Anterior cingulate cortex (tissue), 58 donors: ENCODE measurements around the gene AP3S1.
"Not testable (repeated sequence)": the region's sequence is repeated elsewhere in the genome, so short reads cannot be mapped to it uniquely, and the experiment has no call there.

Experiments
- DNase-seq, 58 donors: peaks; one replicate each; lab custom pipeline; 2025; lab: John Stamatoyannopoulos, UW

The AP3S1 gene

GRCh38 chr5:115858396-115858795 lies 16.7 kb downstream of the AP3S1 start:
- DNase-seq, result no peak

GRCh38 chr5:115859378-115859777 lies 17.6 kb downstream of the AP3S1 start:
- DNase-seq, result no peak

- no peak for DNase-seq
These were observed 27.6 kb downstream of the AP3S1 start for GRCh38 chr5:115869256-115869795.

- no peak for DNase-seq
These were observed 30.7 kb downstream of the AP3S1 start for GRCh38 chr5:115872447-115872846.

GRCh38 chr5:115873392-115873791 lies 31.7 kb downstream of the AP3S1 start:
- DNase-seq, result no peak

- DNase-seq, result no peak
These were observed 33.7 kb downstream of the AP3S1 start for GRCh38 chr5:115875447-115875846.

- DNase-seq, result not testable (repeated sequence)
These were observed 35.6 kb downstream of the AP3S1 start for GRCh38 chr5:115877342-115877741.

- DNase-seq, result not testable (repeated sequence)
These were observed 40.7 kb downstream of the AP3S1 start for GRCh38 chr5:115882434-115882833.

GRCh38 chr5:115884704-115885103 lies 43.0 kb downstream of the AP3S1 start:
- DNase-seq, result no peak

GRCh38 chr5:115885208-115885607 lies 43.5 kb downstream of the AP3S1 start:
- DNase-seq, result not testable (repeated sequence)

GRCh38 chr5:115888027-115888426 lies 46.3 kb downstream of the AP3S1 start:
- no peak for DNase-seq

- no peak for DNase-seq
These were observed 50.3 kb downstream of the AP3S1 start for GRCh38 chr5:115892021-115892420.

- DNase-seq, result no peak
These were observed 52.6 kb downstream of the AP3S1 start for GRCh38 chr5:115894342-115894741.

GRCh38 chr5:115895821-115896220 lies 54.1 kb downstream of the AP3S1 start:
- no peak for DNase-seq

- no peak for DNase-seq
These were observed 56.9 kb downstream of the AP3S1 start for GRCh38 chr5:115898656-115899055.

- DNase-seq, result no peak
These were observed 65.4 kb downstream of the AP3S1 start for GRCh38 chr5:115907177-115907576.

- not testable (repeated sequence) for DNase-seq
These were observed 72.1 kb downstream of the AP3S1 start for GRCh38 chr5:115913623-115914400.

- DNase-seq, result no peak
These were observed 78.5 kb downstream of the AP3S1 start for GRCh38 chr5:115920171-115920725.

GRCh38 chr5:115928578-115929407 lies 87.1 kb downstream of the AP3S1 start:
- not testable (repeated sequence) for DNase-seq

- not testable (repeated sequence) for DNase-seq
These were observed 88.4 kb downstream of the AP3S1 start for GRCh38 chr5:115930171-115930570.
